WTC11 (cell line): Measurements from ENCODE around the gene CDK5. TPM values are rescaled to one million over a fixed set of nuclear protein-coding genes. Genes with fewer than 3 reads are reported as not detected.
A peak's percentile ranks its signal among the peaks of the same experiment; 100 is the strongest.

Experiments
- ATAC-seq: fragments of 200-7000 bp; cut with Tn5 transposase; 2 replicates; pipeline ENCODE4 v1.10.0; 2021; ENCODE audit warnings: mild to moderate bottlenecking, moderate library complexity
- CTCF ChIA-PET: fragments of 300-600 bp; sonication (Branson Sonifier 250); formaldehyde crosslinking; loops from one replicate; lab custom pipeline; 2021; ENCODE audit warnings: antibody characterized with exemption; lab: Charles Lee
- POLR2A ChIA-PET: fragments of 350-600 bp; sonication (Branson Sonifier 250); formaldehyde crosslinking; loops from one replicate; lab custom pipeline; 2021; ENCODE audit warnings: antibody characterized with exemption; lab: Charles Lee
- DNase-seq: peaks from one replicate; pipeline ENCODE4 v3.0.0; 2021; ENCODE audit warnings: low spot score
- H3K27ac Mint-ChIP-seq: 2 replicates; pipeline ENCODE4 v1.8.0; 2021; ENCODE audit warnings: mixed read lengths
- H3K27me3 Mint-ChIP-seq: 2 replicates; pipeline ENCODE4 v1.8.0; 2021; ENCODE audit warnings: low read depth, mild to moderate bottlenecking, moderate library complexity, mixed read lengths
- H3K36me3 Mint-ChIP-seq: 2 replicates; pipeline ENCODE4 v1.8.0; 2021; ENCODE audit warnings: mixed read lengths
- H3K4me1 Mint-ChIP-seq: 2 replicates; pipeline ENCODE4 v1.8.0; 2022; ENCODE audit warnings: mixed read lengths
- H3K4me3 Mint-ChIP-seq: 2 replicates; pipeline ENCODE4 v1.8.0; 2021; ENCODE audit warnings: mild to moderate bottlenecking, moderate library complexity, mixed read lengths
- H3K9me3 Mint-ChIP-seq: 2 replicates; pipeline ENCODE4 v1.8.0; 2021; ENCODE audit warnings: mixed read lengths
- ATF1 ChIP-seq: sonication (generic); formaldehyde crosslinking; IDR thresholded peaks from 2 replicates; pipeline ENCODE4 v1.8.1; 2023; ENCODE audit warnings: mild to moderate bottlenecking, moderate library complexity, missing genetic modification reagents
- ATF6 ChIP-seq: sonication (generic); formaldehyde crosslinking; IDR thresholded peaks from 2 replicates; pipeline ENCODE4 v1.8.1; 2023; ENCODE audit warnings: mild to moderate bottlenecking, missing genetic modification reagents
- CBFB ChIP-seq: sonication (generic); formaldehyde crosslinking; IDR thresholded peaks from 2 replicates; pipeline ENCODE4 v1.8.1; 2022; ENCODE audit warnings: mild to moderate bottlenecking, low read depth, missing genetic modification reagents
- CDX4 ChIP-seq: fragments of 250-450 bp; sonication (Bioruptor Pico); IDR thresholded peaks from 2 replicates; pipeline ENCODE4 v1.9.0; 2021; ENCODE audit warnings: moderate library complexity, mild to moderate bottlenecking, inconsistent platforms, borderline replicate concordance
- CREM ChIP-seq: sonication (generic); formaldehyde crosslinking; IDR thresholded peaks from 2 replicates; pipeline ENCODE4 v1.8.1; 2022; ENCODE audit warnings: mild to moderate bottlenecking, missing genetic modification reagents, moderate library complexity
- ELF4 ChIP-seq: sonication (generic); formaldehyde crosslinking; IDR thresholded peaks from 2 replicates; pipeline ENCODE4 v1.8.1; 2022; ENCODE audit warnings: low read depth, mild to moderate bottlenecking, moderate library complexity, missing genetic modification reagents
- EMX1 ChIP-seq: fragments of 250-450 bp; sonication (Bioruptor Pico); IDR thresholded peaks from 2 replicates; pipeline ENCODE4 v1.8.0; 2021; ENCODE audit warnings: mild to moderate bottlenecking
- ESRRA ChIP-seq: sonication (generic); formaldehyde crosslinking; IDR thresholded peaks from 2 replicates; pipeline ENCODE4 v1.8.1; 2022; ENCODE audit warnings: mild to moderate bottlenecking, missing genetic modification reagents, borderline replicate concordance
- ETV6 ChIP-seq: sonication (generic); formaldehyde crosslinking; IDR thresholded peaks from 2 replicates; pipeline ENCODE4 v1.8.1; 2022; ENCODE audit warnings: mild to moderate bottlenecking, missing genetic modification reagents
- GABPB1 ChIP-seq: sonication (generic); formaldehyde crosslinking; IDR thresholded peaks from 2 replicates; pipeline ENCODE4 v1.8.1; 2023; ENCODE audit warnings: mild to moderate bottlenecking, missing genetic modification reagents
- IRF2 ChIP-seq: sonication (generic); formaldehyde crosslinking; IDR thresholded peaks from 2 replicates; pipeline ENCODE4 v1.8.0; 2022; ENCODE audit warnings: low read depth, missing genetic modification reagents, borderline replicate concordance
- JAZF1 ChIP-seq: fragments of 250-450 bp; sonication (Bioruptor Pico); IDR thresholded peaks from 2 replicates; pipeline ENCODE4 v1.9.0; 2021; ENCODE audit warnings: moderate library complexity, mild to moderate bottlenecking, inconsistent platforms
- KAT7 ChIP-seq: sonication (generic); formaldehyde crosslinking; IDR thresholded peaks from 2 replicates; pipeline ENCODE4 v1.8.1; 2023; ENCODE audit warnings: missing genetic modification reagents, mild to moderate bottlenecking, borderline replicate concordance
- NFATC4 ChIP-seq: fragments of 250-450 bp; sonication (Bioruptor Pico); IDR thresholded peaks from 2 replicates; pipeline ENCODE4 v1.9.0; 2021; ENCODE audit warnings: mild to moderate bottlenecking
- NFYB ChIP-seq: sonication (generic); formaldehyde crosslinking; conservative IDR thresholded peaks from 2 replicates; pipeline ENCODE4 v1.8.0; 2022; ENCODE audit warnings: low read depth, missing genetic modification reagents
- NR2C2 ChIP-seq: sonication (generic); formaldehyde crosslinking; IDR thresholded peaks from 2 replicates; pipeline ENCODE4 v1.8.0; 2022; ENCODE audit warnings: mild to moderate bottlenecking, missing genetic modification reagents
- NR3C1 ChIP-seq: sonication (generic); formaldehyde crosslinking; conservative IDR thresholded peaks from 2 replicates; pipeline ENCODE4 v1.8.1; 2023; ENCODE audit warnings: low read depth, mild to moderate bottlenecking, missing genetic modification reagents
- PREB ChIP-seq: sonication (generic); formaldehyde crosslinking; IDR thresholded peaks from 2 replicates; pipeline ENCODE4 v1.8.1; 2022; ENCODE audit warnings: mild to moderate bottlenecking, missing genetic modification reagents, moderate library complexity, borderline replicate concordance
- PRRX2 ChIP-seq: fragments of 250-450 bp; sonication (Bioruptor Pico); IDR thresholded peaks from 2 replicates; pipeline ENCODE4 v1.8.0; 2021; ENCODE audit warnings: mild to moderate bottlenecking
- RORB ChIP-seq: fragments of 250-450 bp; sonication (Bioruptor Pico); IDR thresholded peaks from 2 replicates; pipeline ENCODE4 v1.9.0; 2021; ENCODE audit warnings: mild to moderate bottlenecking
- SMAD3 ChIP-seq: sonication (generic); formaldehyde crosslinking; IDR thresholded peaks from 2 replicates; pipeline ENCODE4 v1.8.0; 2022; ENCODE audit warnings: missing genetic modification reagents, mild to moderate bottlenecking, borderline replicate concordance
- SP1 ChIP-seq: sonication (generic); formaldehyde crosslinking; conservative IDR thresholded peaks from 2 replicates; pipeline ENCODE4 v1.8.1; 2022; ENCODE audit warnings: missing genetic modification reagents
- TCF7 ChIP-seq: sonication (generic); formaldehyde crosslinking; IDR thresholded peaks from 2 replicates; pipeline ENCODE4 v1.8.0; 2022; ENCODE audit warnings: mild to moderate bottlenecking, low read depth, missing genetic modification reagents, moderate library complexity
- USF1 ChIP-seq: sonication (generic); formaldehyde crosslinking; IDR thresholded peaks from 2 replicates; pipeline ENCODE4 v1.8.0; 2022; ENCODE audit warnings: mild to moderate bottlenecking, missing genetic modification reagents
- USF2 ChIP-seq: sonication (generic); formaldehyde crosslinking; IDR thresholded peaks from 2 replicates; pipeline ENCODE4 v1.8.1; 2023; ENCODE audit warnings: mild to moderate bottlenecking, missing genetic modification reagents, moderate library complexity
- ZMAT4 ChIP-seq: fragments of 250-450 bp; sonication (Bioruptor Pico); IDR thresholded peaks from 2 replicates; pipeline ENCODE4 v1.9.0; 2021; ENCODE audit warnings: mild to moderate bottlenecking
- ZNF121 ChIP-seq: sonication (generic); formaldehyde crosslinking; IDR thresholded peaks from 2 replicates; pipeline ENCODE4 v1.8.0; 2023; ENCODE audit warnings: missing genetic modification reagents
- ZNF219 ChIP-seq: sonication (generic); formaldehyde crosslinking; IDR thresholded peaks from 2 replicates; pipeline ENCODE4 v1.8.0; 2023; ENCODE audit warnings: missing genetic modification reagents, mild to moderate bottlenecking, borderline replicate concordance
- ZNF396 ChIP-seq: fragments of 250-450 bp; sonication (Bioruptor Pico); IDR thresholded peaks from 2 replicates; pipeline ENCODE4 v1.8.0; 2021; ENCODE audit warnings: mild to moderate bottlenecking, moderate library complexity, borderline replicate concordance
- ZNF416 ChIP-seq: fragments of 250-450 bp; sonication (Bioruptor Pico); IDR thresholded peaks from 2 replicates; pipeline ENCODE4 v1.9.0; 2021; ENCODE audit warnings: mild to moderate bottlenecking, inconsistent platforms
- ZNF512 ChIP-seq: sonication (generic); formaldehyde crosslinking; IDR thresholded peaks from 2 replicates; pipeline ENCODE4 v1.8.1; 2022; ENCODE audit warnings: missing genetic modification reagents, borderline replicate concordance
- ZNF671 ChIP-seq: fragments of 250-450 bp; sonication (Bioruptor Pico); IDR thresholded peaks from 2 replicates; pipeline ENCODE4 v1.8.0; 2021; ENCODE audit warnings: mild to moderate bottlenecking
- total RNA-seq: library from RNA; stranded (reverse); gene quantifications from 3 replicates; pipeline ENCODE4 v1.2.3, GENCODE V29; 2021

The CDK5 gene
- total RNA-seq, 1 experiment from 2014 or later: 27.8 TPM

GRCh38 chr7:151051108-151051507, 6.6 kb downstream of the CDK5 start:
- DNase-seq (peak; percentile 90), ATAC-seq (peak; percentile 85)
- Mint-ChIP-seq H3K4me3 (no peak overlapping the region), H3K9me3 (no peaks in the 10 kb centered on the region), H3K27me3 (peaks cover 34% of the 10 kb centered on the region), H3K4me1 (peaks cover 3% of the 10 kb centered on the region; the same call in 1 of the 2 replicates), H3K36me3 (no peaks in the 10 kb centered on the region; the same call in 1 of the 2 replicates), H3K27ac (no peak overlapping the region)
- ChIA-PET POLR2A (interaction anchor here (1.1 to 1.9 kb wide), 4 partner anchors 11 to 38 kb away, joined by 3 to 11 read pairs (median 4); partner anchors contain the start of gene FASTK), CTCF (interaction anchor here (0.5 to 4.2 kb wide), 16 partner anchors 9 to 1218 kb away, joined by 3 to 34 read pairs (median 4); partner anchors contain the start of gene ABCB8)
- no peak for TF ChIP-seq CDX4
- TF ChIP-seq ZNF219 (CRISPR knock-in tag): peak; percentile 95; the same call in 1 of the 2 replicates
- peak; percentile 91 for TF ChIP-seq ELF4 (CRISPR knock-in tag)
- TF ChIP-seq NR2C2: peak; percentile 65; the same call in 1 of the 2 replicates
- peak; percentile 82; the same call in 1 of the 2 replicates for TF ChIP-seq IRF2 (CRISPR knock-in tag)
- no peak for TF ChIP-seq ZNF396 (CRISPR knock-in tag)
- TF ChIP-seq NR3C1 (CRISPR knock-in tag): no peak
- peak; percentile 88 for TF ChIP-seq SP1 (CRISPR knock-in tag)
- peak; percentile 97 for TF ChIP-seq ETV6 (CRISPR knock-in tag)
- TF ChIP-seq EMX1 (CRISPR knock-in tag): no peak
- peak; percentile 93; the same call in 1 of the 2 replicates for TF ChIP-seq ATF1
- TF ChIP-seq ZNF416: no peak
- TF ChIP-seq NFYB: peak; percentile 57
- TF ChIP-seq ZNF121: no peak; the same call in 1 of the 2 replicates
- peak; percentile 73 for TF ChIP-seq ATF6 (CRISPR knock-in tag)
- TF ChIP-seq ZNF671 (CRISPR knock-in tag): no peak
- no peak for TF ChIP-seq ZMAT4 (CRISPR knock-in tag)
- no peak for TF ChIP-seq PREB (CRISPR knock-in tag)
- no peak; the same call in 1 of the 2 replicates for TF ChIP-seq USF2 (CRISPR knock-in tag)
- TF ChIP-seq NFATC4: no peak
- no peak for TF ChIP-seq JAZF1 (CRISPR knock-in tag)
- TF ChIP-seq USF1 (CRISPR knock-in tag): peak; percentile 82
- no peak for TF ChIP-seq PRRX2 (CRISPR knock-in tag)
- TF ChIP-seq RORB: no peak
- TF ChIP-seq ZNF512 (CRISPR knock-in tag): peak; percentile 50; the same call in 1 of the 2 replicates
- peak; percentile 96 for TF ChIP-seq TCF7
- no peak; the same call in 1 of the 2 replicates for TF ChIP-seq CBFB (CRISPR knock-in tag)
- TF ChIP-seq GABPB1 (CRISPR knock-in tag): no peak
- TF ChIP-seq CREM (CRISPR knock-in tag): peak; percentile 80; the same call in 1 of the 2 replicates
- peak; percentile 98 for TF ChIP-seq ESRRA (CRISPR knock-in tag)
- peak; percentile 98 for TF ChIP-seq SMAD3 (CRISPR knock-in tag)
- peak; percentile 99 for TF ChIP-seq KAT7 (CRISPR knock-in tag)
